WTC11 (cell line): ENCODE measurements around the gene MARK3. TPM values are rescaled to one million over a fixed set of nuclear protein-coding genes. Genes with fewer than 3 reads are reported as not detected.

Experiments
- ATAC-seq: fragments of 200-7000 bp; cut with Tn5 transposase; 2 replicates; pipeline ENCODE4 v1.10.0; 2021; ENCODE audit warnings: mild to moderate bottlenecking, moderate library complexity
- CTCF ChIA-PET: fragments of 300-600 bp; sonication (Branson Sonifier 250); formaldehyde crosslinking; loops from one replicate; lab custom pipeline; 2021; ENCODE audit warnings: antibody characterized with exemption; lab: Charles Lee
- POLR2A ChIA-PET: fragments of 350-600 bp; sonication (Branson Sonifier 250); formaldehyde crosslinking; loops from one replicate; lab custom pipeline; 2021; ENCODE audit warnings: antibody characterized with exemption; lab: Charles Lee
- DNase-seq: peaks from one replicate; pipeline ENCODE4 v3.0.0; 2021; ENCODE audit warnings: low spot score
- H3K27ac Mint-ChIP-seq: 2 replicates; pipeline ENCODE4 v1.8.0; 2021; ENCODE audit warnings: mixed read lengths
- H3K27me3 Mint-ChIP-seq: 2 replicates; pipeline ENCODE4 v1.8.0; 2021; ENCODE audit warnings: low read depth, mild to moderate bottlenecking, moderate library complexity, mixed read lengths
- H3K36me3 Mint-ChIP-seq: 2 replicates; pipeline ENCODE4 v1.8.0; 2021; ENCODE audit warnings: mixed read lengths
- H3K4me1 Mint-ChIP-seq: 2 replicates; pipeline ENCODE4 v1.8.0; 2022; ENCODE audit warnings: mixed read lengths
- H3K4me3 Mint-ChIP-seq: 2 replicates; pipeline ENCODE4 v1.8.0; 2021; ENCODE audit warnings: mild to moderate bottlenecking, moderate library complexity, mixed read lengths
- H3K9me3 Mint-ChIP-seq: 2 replicates; pipeline ENCODE4 v1.8.0; 2021; ENCODE audit warnings: mixed read lengths
- CBFB ChIP-seq: sonication (generic); formaldehyde crosslinking; IDR thresholded peaks from 2 replicates; pipeline ENCODE4 v1.8.1; 2022; ENCODE audit warnings: mild to moderate bottlenecking, low read depth, missing genetic modification reagents
- CREB1 ChIP-seq: sonication (generic); formaldehyde crosslinking; IDR thresholded peaks from 2 replicates; pipeline ENCODE4 v1.8.0; 2023; ENCODE audit warnings: mild to moderate bottlenecking, missing genetic modification reagents
- CREM ChIP-seq: sonication (generic); formaldehyde crosslinking; IDR thresholded peaks from 2 replicates; pipeline ENCODE4 v1.8.1; 2022; ENCODE audit warnings: mild to moderate bottlenecking, missing genetic modification reagents, moderate library complexity
- E2F4 ChIP-seq: sonication (generic); formaldehyde crosslinking; IDR thresholded peaks from 2 replicates; pipeline ENCODE4 v1.8.1; 2022; ENCODE audit warnings: low read depth, mild to moderate bottlenecking, moderate library complexity, missing genetic modification reagents, borderline replicate concordance
- ELF4 ChIP-seq: sonication (generic); formaldehyde crosslinking; IDR thresholded peaks from 2 replicates; pipeline ENCODE4 v1.8.1; 2022; ENCODE audit warnings: low read depth, mild to moderate bottlenecking, moderate library complexity, missing genetic modification reagents
- EMX1 ChIP-seq: fragments of 250-450 bp; sonication (Bioruptor Pico); IDR thresholded peaks from 2 replicates; pipeline ENCODE4 v1.8.0; 2021; ENCODE audit warnings: mild to moderate bottlenecking
- FOXK1 ChIP-seq: sonication (generic); formaldehyde crosslinking; IDR thresholded peaks from 2 replicates; pipeline ENCODE4 v1.8.0; 2022; ENCODE audit warnings: mild to moderate bottlenecking, moderate library complexity, missing genetic modification reagents
- GTF2I ChIP-seq: fragments of 250-450 bp; sonication (Bioruptor Pico); conservative IDR thresholded peaks from 2 replicates; pipeline ENCODE4 v1.4.0; 2021; ENCODE audit warnings: mild to moderate bottlenecking
- HMGA2 ChIP-seq: fragments of 250-450 bp; sonication (Bioruptor Pico); IDR thresholded peaks from 2 replicates; pipeline ENCODE4 v1.4.0; 2021; ENCODE audit warnings: mild to moderate bottlenecking, moderate library complexity
- IRF1 ChIP-seq: sonication (generic); formaldehyde crosslinking; IDR thresholded peaks from 2 replicates; pipeline ENCODE4 v1.8.0; 2023; ENCODE audit warnings: missing genetic modification reagents
- IRF2 ChIP-seq: sonication (generic); formaldehyde crosslinking; IDR thresholded peaks from 2 replicates; pipeline ENCODE4 v1.8.0; 2022; ENCODE audit warnings: low read depth, missing genetic modification reagents, borderline replicate concordance
- JUN ChIP-seq: sonication (generic); formaldehyde crosslinking; IDR thresholded peaks from 2 replicates; pipeline ENCODE4 v1.8.0; 2023; ENCODE audit warnings: mild to moderate bottlenecking, missing genetic modification reagents
- KAT7 ChIP-seq: sonication (generic); formaldehyde crosslinking; IDR thresholded peaks from 2 replicates; pipeline ENCODE4 v1.8.1; 2023; ENCODE audit warnings: missing genetic modification reagents, mild to moderate bottlenecking, borderline replicate concordance
- MYBL2 ChIP-seq: sonication (generic); formaldehyde crosslinking; IDR thresholded peaks from 2 replicates; pipeline ENCODE4 v1.8.1; 2023; ENCODE audit warnings: mild to moderate bottlenecking, moderate library complexity, missing genetic modification reagents
- NFYB ChIP-seq: sonication (generic); formaldehyde crosslinking; conservative IDR thresholded peaks from 2 replicates; pipeline ENCODE4 v1.8.0; 2022; ENCODE audit warnings: low read depth, missing genetic modification reagents
- NR1H2 ChIP-seq: sonication (generic); formaldehyde crosslinking; IDR thresholded peaks from 2 replicates; pipeline ENCODE4 v1.9.0; 2021; ENCODE audit warnings: mild to moderate bottlenecking, moderate library complexity, missing genetic modification reagents
- NR2C2 ChIP-seq: sonication (generic); formaldehyde crosslinking; IDR thresholded peaks from 2 replicates; pipeline ENCODE4 v1.8.0; 2022; ENCODE audit warnings: mild to moderate bottlenecking, missing genetic modification reagents
- RORB ChIP-seq: fragments of 250-450 bp; sonication (Bioruptor Pico); IDR thresholded peaks from 2 replicates; pipeline ENCODE4 v1.9.0; 2021; ENCODE audit warnings: mild to moderate bottlenecking
- SOX15 ChIP-seq: fragments of 250-450 bp; sonication (Bioruptor Pico); IDR thresholded peaks from 2 replicates; pipeline ENCODE4 v1.9.0; 2021; ENCODE audit warnings: mild to moderate bottlenecking
- SP1 ChIP-seq: sonication (generic); formaldehyde crosslinking; conservative IDR thresholded peaks from 2 replicates; pipeline ENCODE4 v1.8.1; 2022; ENCODE audit warnings: missing genetic modification reagents
- TEAD1 ChIP-seq: sonication (generic); formaldehyde crosslinking; IDR thresholded peaks from 2 replicates; pipeline ENCODE4 v1.8.0; 2022; ENCODE audit warnings: mild to moderate bottlenecking, missing genetic modification reagents
- TP53 ChIP-seq: sonication (generic); formaldehyde crosslinking; IDR thresholded peaks from 2 replicates; pipeline ENCODE4 v1.8.1; 2023; ENCODE audit warnings: mild to moderate bottlenecking, missing genetic modification reagents
- ZSCAN18 ChIP-seq: fragments of 250-450 bp; sonication (Bioruptor Pico); IDR thresholded peaks from 2 replicates; pipeline ENCODE4 v2.1.2; 2022; ENCODE audit warnings: mild to moderate bottlenecking, moderate library complexity
- total RNA-seq: library from RNA; stranded (reverse); gene quantifications from 3 replicates; pipeline ENCODE4 v1.2.3, GENCODE V29; 2021
- TF ChIP-seq, protein P1 (sequence below): sonication (generic); formaldehyde crosslinking; IDR thresholded peaks from 2 replicates; pipeline ENCODE4 v1.8.0; 2023; ENCODE audit warnings: mild to moderate bottlenecking, missing genetic modification reagents
- TF ChIP-seq, protein P2 (sequence below): fragments of 250-450 bp; sonication (Bioruptor Pico); conservative IDR thresholded peaks from 2 replicates; pipeline ENCODE4 v1.9.0; 2021; ENCODE audit warnings: mild to moderate bottlenecking
- TF ChIP-seq, protein P3 (sequence below): sonication (generic); formaldehyde crosslinking; IDR thresholded peaks from 2 replicates; pipeline ENCODE4 v1.8.1; 2023; ENCODE audit warnings: mild to moderate bottlenecking, missing genetic modification reagents, moderate library complexity

Gene MARK3
- total RNA-seq, 1 experiment from 2014 or later: 93.7 TPM

DNA sequence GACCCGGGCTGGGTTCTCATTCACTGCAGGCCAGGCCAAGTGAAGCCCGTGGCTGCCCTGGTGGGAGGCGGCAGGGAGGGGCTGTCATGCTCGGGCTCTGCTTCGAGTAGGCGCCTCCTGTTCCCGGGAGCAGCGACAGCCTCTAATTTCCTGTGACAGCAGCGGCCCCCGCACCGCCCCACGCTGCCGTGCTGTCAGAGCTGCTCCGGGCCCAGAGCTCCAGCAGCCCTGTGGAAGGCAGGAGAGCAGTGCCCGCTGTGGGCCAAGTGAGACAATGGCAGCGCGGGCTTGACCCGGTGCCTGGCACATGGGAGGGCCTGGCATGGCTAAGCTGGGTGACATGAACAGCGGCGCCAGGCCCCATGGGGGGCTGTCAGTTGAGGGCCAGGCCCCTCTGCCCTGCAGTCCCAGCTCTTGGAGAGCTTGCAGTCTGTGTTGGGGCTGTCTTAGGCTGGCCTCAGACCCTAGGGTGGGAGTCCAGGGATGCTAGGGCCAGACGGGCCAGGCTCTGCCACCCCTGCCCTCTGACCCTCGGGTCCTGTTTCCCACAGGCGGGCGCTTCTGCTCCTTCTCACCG, 148.9 kb downstream of the MARK3 start:
- ATAC-seq: no peak
- Mint-ChIP-seq H3K36me3 (no peaks in the 10 kb centered on the region), H3K27ac (no peak overlapping the region), H3K4me3 (no peak overlapping the region), H3K4me1 (peaks cover 11% of the 10 kb centered on the region), H3K9me3 (no peaks in the 10 kb centered on the region), H3K27me3 (no peaks in the 10 kb centered on the region; the same call in 1 of the 2 replicates)
- DNase-seq: no peak
- TF ChIP-seq TEAD1 (CRISPR knock-in tag) (no peak), RORB (no peak), KAT7 (CRISPR knock-in tag) (no peak), ZSCAN18 (no peak), TP53 (CRISPR knock-in tag) (no peak), NR1H2 (no peak), IRF2 (no peak), ELF4 (CRISPR knock-in tag) (no peak), HMGA2 (CRISPR knock-in tag) (no peak)
- TF ChIP-seq, protein P1, sequence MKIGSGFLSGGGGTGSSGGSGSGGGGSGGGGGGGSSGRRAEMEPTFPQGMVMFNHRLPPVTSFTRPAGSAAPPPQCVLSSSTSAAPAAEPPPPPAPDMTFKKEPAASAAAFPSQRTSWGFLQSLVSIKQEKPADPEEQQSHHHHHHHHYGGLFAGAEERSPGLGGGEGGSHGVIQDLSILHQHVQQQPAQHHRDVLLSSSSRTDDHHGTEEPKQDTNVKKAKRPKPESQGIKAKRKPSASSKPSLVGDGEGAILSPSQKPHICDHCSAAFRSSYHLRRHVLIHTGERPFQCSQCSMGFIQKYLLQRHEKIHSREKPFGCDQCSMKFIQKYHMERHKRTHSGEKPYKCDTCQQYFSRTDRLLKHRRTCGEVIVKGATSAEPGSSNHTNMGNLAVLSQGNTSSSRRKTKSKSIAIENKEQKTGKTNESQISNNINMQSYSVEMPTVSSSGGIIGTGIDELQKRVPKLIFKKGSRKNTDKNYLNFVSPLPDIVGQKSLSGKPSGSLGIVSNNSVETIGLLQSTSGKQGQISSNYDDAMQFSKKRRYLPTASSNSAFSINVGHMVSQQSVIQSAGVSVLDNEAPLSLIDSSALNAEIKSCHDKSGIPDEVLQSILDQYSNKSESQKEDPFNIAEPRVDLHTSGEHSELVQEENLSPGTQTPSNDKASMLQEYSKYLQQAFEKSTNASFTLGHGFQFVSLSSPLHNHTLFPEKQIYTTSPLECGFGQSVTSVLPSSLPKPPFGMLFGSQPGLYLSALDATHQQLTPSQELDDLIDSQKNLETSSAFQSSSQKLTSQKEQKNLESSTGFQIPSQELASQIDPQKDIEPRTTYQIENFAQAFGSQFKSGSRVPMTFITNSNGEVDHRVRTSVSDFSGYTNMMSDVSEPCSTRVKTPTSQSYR (CRISPR knock-in tag): no peak
- TF ChIP-seq, protein P2, sequence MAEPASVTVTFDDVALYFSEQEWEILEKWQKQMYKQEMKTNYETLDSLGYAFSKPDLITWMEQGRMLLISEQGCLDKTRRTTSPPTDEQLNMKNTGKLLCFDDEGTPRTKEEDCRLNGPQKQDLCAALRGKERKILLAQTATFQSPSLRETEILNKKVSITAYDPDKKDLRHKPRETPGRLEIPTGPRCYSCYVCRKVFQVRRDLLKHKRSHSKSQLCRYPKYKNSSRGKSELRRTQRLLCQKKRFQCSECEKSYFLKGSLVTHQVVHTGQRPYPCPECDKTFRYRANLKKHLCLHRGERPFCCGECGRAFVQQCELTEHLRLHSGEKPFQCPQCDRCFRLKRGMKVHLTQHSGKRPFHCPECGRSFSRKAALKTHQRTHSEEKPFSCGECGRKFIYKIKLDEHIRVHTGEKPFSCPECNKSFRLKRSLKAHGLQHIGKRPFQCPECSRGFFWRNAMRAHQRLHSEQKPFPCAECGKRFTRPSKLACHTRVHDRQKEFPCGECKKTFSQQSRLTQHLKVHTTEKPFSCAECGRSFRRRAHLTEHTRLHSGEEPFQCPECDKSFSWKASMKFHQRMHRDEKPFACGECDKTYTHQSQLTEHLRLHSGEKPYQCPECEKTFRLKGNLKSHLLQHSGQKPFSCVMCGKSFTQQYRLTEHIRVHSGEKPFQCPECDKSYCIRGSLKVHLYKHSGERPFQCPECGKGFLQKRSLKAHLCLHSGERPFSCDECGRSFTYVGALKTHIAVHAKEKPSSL (CRISPR knock-in tag): no peak
- ChIA-PET CTCF (interaction anchor here (1.9 to 21.0 kb wide), 2 partner anchors 8 to 15 kb away, joined by 6 to 455 read pairs; partner anchors contain the start of gene CKB), POLR2A (no interaction called here)

DNA sequence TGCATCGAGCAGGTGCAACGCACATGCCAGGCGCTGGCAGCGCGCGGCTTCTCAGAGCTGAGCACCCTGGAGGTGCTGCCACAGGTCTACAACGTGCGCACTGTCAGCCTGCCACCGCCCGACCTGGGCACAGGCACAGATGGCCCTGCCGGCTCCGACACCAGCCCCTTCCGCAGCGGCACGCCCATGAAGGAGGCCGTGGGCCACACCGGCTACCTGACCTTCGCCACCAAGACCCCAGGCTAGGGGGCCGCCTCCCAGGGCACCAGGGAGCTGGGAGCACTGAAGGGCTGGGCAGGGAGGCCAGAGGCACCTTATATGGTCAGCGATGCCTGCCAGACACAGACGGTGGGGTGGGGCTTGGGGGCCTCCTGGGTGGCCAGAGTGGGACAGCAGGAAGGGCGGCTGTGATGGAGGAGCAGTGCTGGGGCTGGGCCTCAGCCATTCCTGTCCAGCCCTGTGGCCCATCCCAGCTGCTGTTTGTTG, 149.4 kb downstream of the MARK3 start:
- Mint-ChIP-seq H3K4me3 (no peak overlapping the region), H3K4me1 (peaks cover 8% of the 10 kb centered on the region), H3K27me3 (peaks cover 4% of the 10 kb centered on the region), H3K9me3 (no peaks in the 10 kb centered on the region), H3K36me3 (no peaks in the 10 kb centered on the region), H3K27ac (no peak overlapping the region)
- no peak for DNase-seq
- POLR2A ChIA-PET: no interaction called here
- CTCF ChIA-PET: interaction anchor here (21.0 kb wide), 1 partner anchor 16 kb away, joined by 455 read pairs; the partner anchor contains the start of gene CKB
- ATAC-seq: no peak
- TF ChIP-seq CBFB (CRISPR knock-in tag) (no peak), FOXK1 (CRISPR knock-in tag) (no peak), ZSCAN18 (no peak), IRF2 (no peak), NFYB (no peak), KAT7 (CRISPR knock-in tag) (no peak), IRF1 (no peak), SOX15 (CRISPR knock-in tag) (no peak), CREB1 (no peak), NR2C2 (CRISPR knock-in tag) (no peak), MYBL2 (CRISPR knock-in tag) (no peak), GTF2I (CRISPR knock-in tag) (no peak), JUN (CRISPR knock-in tag) (no peak), SP1 (CRISPR knock-in tag) (no peak), CREM (CRISPR knock-in tag) (no peak), EMX1 (CRISPR knock-in tag) (no peak), E2F4 (CRISPR knock-in tag) (no peak)
- TF ChIP-seq, protein P3, sequence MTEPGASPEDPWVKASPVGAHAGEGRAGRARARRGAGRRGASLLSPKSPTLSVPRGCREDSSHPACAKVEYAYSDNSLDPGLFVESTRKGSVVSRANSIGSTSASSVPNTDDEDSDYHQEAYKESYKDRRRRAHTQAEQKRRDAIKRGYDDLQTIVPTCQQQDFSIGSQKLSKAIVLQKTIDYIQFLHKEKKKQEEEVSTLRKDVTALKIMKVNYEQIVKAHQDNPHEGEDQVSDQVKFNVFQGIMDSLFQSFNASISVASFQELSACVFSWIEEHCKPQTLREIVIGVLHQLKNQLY (CRISPR knock-in tag): no peak
